Left ventricle myocardium inferior (tissue), 1 donor: Measurements from ENCODE around the gene RBFOX1. TPM values are rescaled to one million over a fixed set of nuclear protein-coding genes. Genes with fewer than 3 reads are reported as not detected.

Experiments used
- DNase-seq: peaks from one replicate; pipeline ENCODE4 v3.0.0-alpha.2; 2020
- H3K27ac ChIP-seq: fragments of 200-600 bp; replicated peaks from 2 replicates; pipeline ENCODE4 v1.8.0; 2021
- H3K27me3 ChIP-seq: fragments of 200-600 bp; 2 replicates; pipeline ENCODE4 v1.8.0; 2021; ENCODE audit warnings: low read depth
- H3K36me3 ChIP-seq: fragments of 200-600 bp; 2 replicates; pipeline ENCODE4 v1.8.0; 2021
- H3K4me1 ChIP-seq: fragments of 200-600 bp; 2 replicates; pipeline ENCODE4 v1.8.0; 2021
- H3K4me3 ChIP-seq: fragments of 200-600 bp; 2 replicates; pipeline ENCODE4 v1.8.0; 2021; ENCODE audit warnings: mild to moderate bottlenecking, moderate library complexity
- H3K9me3 ChIP-seq: fragments of 200-600 bp; replicated peaks from 2 replicates; pipeline ENCODE4 v1.8.0; 2021
- intact Hi-C: fragments of 100-400 bp; cut with micrococcal nuclease; formaldehyde crosslinking; loops from one replicate; pipeline ENCODE4 v1.11.0; 2022
- total RNA-seq: library from RNA; stranded (reverse); fragmentation: NEBNext Ultra II Directional; extraction: Animal tissue kit (Norgen Biotek cat#: 25700); gene quantifications from one replicate; pipeline ENCODE4 v1.2.1, GENCODE V29; 2021
- TF ChIP-seq, protein P1 (sequence below): fragments of 200-600 bp; IDR thresholded peaks from 2 replicates; pipeline ENCODE4 v1.8.0; 2021; ENCODE audit warnings: antibody characterized with exemption, mild to moderate bottlenecking, borderline replicate concordance
- donor health status: DM: no; HTN: yes; CAD: no; lungs with severe emphysema.

RBFOX1 gene
- total RNA-seq, 1 donor from 2014 or later = 71.8 TPM

GRCh38 chr16:7688811-7689210, 356.2 kb downstream of the RBFOX1 start:
- H3K27ac ChIP-seq = no peak overlapping the region
- no peaks in the 10 kb centered on the region for H3K27me3 ChIP-seq
- peaks cover 4% of the 10 kb centered on the region for H3K4me1 ChIP-seq
- H3K36me3 ChIP-seq = no peaks in the 10 kb centered on the region
- H3K9me3 ChIP-seq = no peaks in the 10 kb centered on the region
- intact Hi-C loops = no loop called here
- no peak for DNase-seq
- no peak overlapping the region for H3K4me3 ChIP-seq
- TF ChIP-seq, protein P1, sequence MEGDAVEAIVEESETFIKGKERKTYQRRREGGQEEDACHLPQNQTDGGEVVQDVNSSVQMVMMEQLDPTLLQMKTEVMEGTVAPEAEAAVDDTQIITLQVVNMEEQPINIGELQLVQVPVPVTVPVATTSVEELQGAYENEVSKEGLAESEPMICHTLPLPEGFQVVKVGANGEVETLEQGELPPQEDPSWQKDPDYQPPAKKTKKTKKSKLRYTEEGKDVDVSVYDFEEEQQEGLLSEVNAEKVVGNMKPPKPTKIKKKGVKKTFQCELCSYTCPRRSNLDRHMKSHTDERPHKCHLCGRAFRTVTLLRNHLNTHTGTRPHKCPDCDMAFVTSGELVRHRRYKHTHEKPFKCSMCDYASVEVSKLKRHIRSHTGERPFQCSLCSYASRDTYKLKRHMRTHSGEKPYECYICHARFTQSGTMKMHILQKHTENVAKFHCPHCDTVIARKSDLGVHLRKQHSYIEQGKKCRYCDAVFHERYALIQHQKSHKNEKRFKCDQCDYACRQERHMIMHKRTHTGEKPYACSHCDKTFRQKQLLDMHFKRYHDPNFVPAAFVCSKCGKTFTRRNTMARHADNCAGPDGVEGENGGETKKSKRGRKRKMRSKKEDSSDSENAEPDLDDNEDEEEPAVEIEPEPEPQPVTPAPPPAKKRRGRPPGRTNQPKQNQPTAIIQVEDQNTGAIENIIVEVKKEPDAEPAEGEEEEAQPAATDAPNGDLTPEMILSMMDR = no peak

- Histone ChIP-seq H3K27ac (no peak overlapping the region), H3K36me3 (no peaks in the 10 kb centered on the region), H3K27me3 (no peaks in the 10 kb centered on the region), H3K9me3 (no peaks in the 10 kb centered on the region), H3K4me3 (no peak overlapping the region), H3K4me1 (peaks cover 4% of the 10 kb centered on the region)
- DNase-seq = no peak
- TF ChIP-seq, protein P1 = no peak
- intact Hi-C loops = no loop called here
Observed at GRCh38 chr16:7689234-7689633, 356.6 kb downstream of the RBFOX1 start.

GRCh38 chr16:7691533-7691932, 358.9 kb downstream of the RBFOX1 start:
- Histone ChIP-seq H3K36me3 (no peaks in the 10 kb centered on the region), H3K27ac (no peak overlapping the region), H3K4me1 (peaks cover 4% of the 10 kb centered on the region), H3K27me3 (no peaks in the 10 kb centered on the region), H3K4me3 (no peak overlapping the region), H3K9me3 (no peaks in the 10 kb centered on the region)
- intact Hi-C loops = no loop called here
- TF ChIP-seq, protein P1 = no peak
- no peak for DNase-seq

DNA sequence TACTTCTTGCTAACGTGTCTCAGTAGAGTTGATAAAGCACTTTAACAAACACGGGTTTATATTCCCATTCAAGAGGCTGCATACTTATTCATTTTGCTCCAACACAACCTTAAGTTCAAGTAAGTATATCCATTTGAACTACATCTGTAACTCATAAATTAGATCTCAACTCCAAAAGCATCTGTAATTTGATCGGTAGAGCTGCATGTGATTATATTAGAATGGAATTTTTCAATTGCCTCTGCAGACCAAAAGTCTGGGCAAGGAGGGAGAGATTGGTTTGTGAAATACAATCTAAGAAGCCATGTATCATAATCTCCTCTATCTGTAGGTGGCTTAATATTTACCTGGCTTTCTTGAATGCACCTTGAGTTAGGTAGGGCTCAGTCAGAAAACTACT, 371.0 kb downstream of the RBFOX1 start:
- H3K36me3 ChIP-seq = no peaks in the 10 kb centered on the region
- H3K9me3 ChIP-seq = peaks cover 3% of the 10 kb centered on the region
- TF ChIP-seq, protein P1 = no peak
- no peaks in the 10 kb centered on the region for H3K27me3 ChIP-seq
- DNase-seq = no peak
- H3K4me1 ChIP-seq = no peaks in the 10 kb centered on the region
- H3K27ac ChIP-seq = no peak overlapping the region
- no peak overlapping the region for H3K4me3 ChIP-seq
- intact Hi-C loops = no loop called here

GRCh38 chr16:7705885-7706284, 373.2 kb downstream of the RBFOX1 start:
- TF ChIP-seq, protein P1 = no peak
- Histone ChIP-seq H3K27me3 (no peaks in the 10 kb centered on the region), H3K27ac (no peak overlapping the region), H3K4me3 (no peak overlapping the region), H3K36me3 (peaks cover 5% of the 10 kb centered on the region), H3K4me1 (no peaks in the 10 kb centered on the region), H3K9me3 (peaks cover 4% of the 10 kb centered on the region)
- intact Hi-C loops = no loop called here
- no peak for DNase-seq

DNA sequence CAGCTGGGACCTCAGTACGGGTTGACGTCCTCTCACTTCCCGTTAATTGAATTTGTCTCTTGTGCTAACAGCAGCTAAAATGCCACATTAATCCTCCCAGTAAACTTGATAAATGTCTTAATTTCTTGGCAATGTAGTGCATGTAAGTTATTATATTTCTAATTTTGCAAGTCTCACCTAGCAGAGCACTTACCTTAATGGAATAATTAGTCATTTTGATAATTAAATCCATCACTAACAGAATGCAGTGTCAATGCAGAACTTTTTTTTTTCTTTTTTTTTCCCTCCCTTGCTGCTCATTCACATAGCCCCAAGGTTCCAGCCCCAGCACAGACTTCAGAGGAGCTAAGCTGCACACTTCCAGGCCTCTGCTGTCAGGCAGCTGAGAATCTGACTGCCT, 376.5 kb downstream of the RBFOX1 start:
- Histone ChIP-seq H3K27ac (no peak overlapping the region), H3K4me1 (no peaks in the 10 kb centered on the region), H3K9me3 (peaks cover 4% of the 10 kb centered on the region), H3K4me3 (no peak overlapping the region), H3K27me3 (no peaks in the 10 kb centered on the region), H3K36me3 (peaks cover 5% of the 10 kb centered on the region)
- TF ChIP-seq, protein P1 = no peak
- DNase-seq = no peak
- intact Hi-C loops = no loop called here
